GM12865 (cell line): ENCODE data around the gene PDE11A.

Experiments
- DNase-seq: peaks from one replicate; pipeline ENCODE4 v3.0.0; 2010; ENCODE audit warnings: low read depth
- H3K4me3 ChIP-seq: 2 replicates; pipeline ENCODE4 v1.5.1; 2011; ENCODE audit warnings: mild to moderate bottlenecking, low read depth, low read length, control low read depth
- TF ChIP-seq, protein P1 (sequence below): IDR thresholded peaks from 2 replicates; pipeline ENCODE4 v1.5.1; 2011; ENCODE audit warnings: low read length, control low read depth, low read depth, inconsistent platforms; ENCODE audit not compliant: insufficient read depth; ENCODE audit errors: missing control alignments

Gene PDE11A

GRCh38 chr2:177602611-177603164 is 469.9 kb downstream of the PDE11A start:
- no peak for DNase-seq
- no peak overlapping the region for H3K4me3 ChIP-seq
- TF ChIP-seq, protein P1, sequence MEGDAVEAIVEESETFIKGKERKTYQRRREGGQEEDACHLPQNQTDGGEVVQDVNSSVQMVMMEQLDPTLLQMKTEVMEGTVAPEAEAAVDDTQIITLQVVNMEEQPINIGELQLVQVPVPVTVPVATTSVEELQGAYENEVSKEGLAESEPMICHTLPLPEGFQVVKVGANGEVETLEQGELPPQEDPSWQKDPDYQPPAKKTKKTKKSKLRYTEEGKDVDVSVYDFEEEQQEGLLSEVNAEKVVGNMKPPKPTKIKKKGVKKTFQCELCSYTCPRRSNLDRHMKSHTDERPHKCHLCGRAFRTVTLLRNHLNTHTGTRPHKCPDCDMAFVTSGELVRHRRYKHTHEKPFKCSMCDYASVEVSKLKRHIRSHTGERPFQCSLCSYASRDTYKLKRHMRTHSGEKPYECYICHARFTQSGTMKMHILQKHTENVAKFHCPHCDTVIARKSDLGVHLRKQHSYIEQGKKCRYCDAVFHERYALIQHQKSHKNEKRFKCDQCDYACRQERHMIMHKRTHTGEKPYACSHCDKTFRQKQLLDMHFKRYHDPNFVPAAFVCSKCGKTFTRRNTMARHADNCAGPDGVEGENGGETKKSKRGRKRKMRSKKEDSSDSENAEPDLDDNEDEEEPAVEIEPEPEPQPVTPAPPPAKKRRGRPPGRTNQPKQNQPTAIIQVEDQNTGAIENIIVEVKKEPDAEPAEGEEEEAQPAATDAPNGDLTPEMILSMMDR, result no peak

DNA sequence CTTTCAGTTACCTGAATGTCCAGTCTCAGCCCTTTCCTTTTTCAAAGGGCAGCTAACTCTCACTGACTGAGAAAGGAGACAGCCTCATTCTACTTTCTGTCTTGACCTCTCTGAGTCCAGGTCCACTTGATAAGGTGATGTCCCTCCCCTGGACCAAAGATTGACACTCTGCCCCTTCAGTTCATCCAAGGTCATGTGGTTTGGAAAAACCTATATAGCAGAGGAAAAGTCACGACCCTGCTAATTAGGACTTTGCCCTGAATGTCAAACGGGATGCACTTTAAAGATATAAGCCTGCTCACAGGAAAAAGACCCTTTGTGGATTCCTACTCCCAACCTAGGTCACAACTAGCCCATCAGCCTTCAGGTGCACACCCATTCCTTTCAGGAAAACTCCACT is 471.7 kb downstream of the PDE11A start:
- TF ChIP-seq, protein P1, result no peak
- DNase-seq, result no peak

GRCh38 chr2:177599956-177600355 is 472.6 kb downstream of the PDE11A start:
- TF ChIP-seq, protein P1, result no peak
- no peak overlapping the region for H3K4me3 ChIP-seq
- DNase-seq, result no peak

More for the DNA sequence above, 471.7 kb downstream of the PDE11A start:
- no peak overlapping the region for H3K4me3 ChIP-seq

GRCh38 chr2:177599139-177599688 is 473.4 kb downstream of the PDE11A start:
- TF ChIP-seq, protein P1, result no peak
- DNase-seq, result no peak
- no peak overlapping the region for H3K4me3 ChIP-seq

DNA sequence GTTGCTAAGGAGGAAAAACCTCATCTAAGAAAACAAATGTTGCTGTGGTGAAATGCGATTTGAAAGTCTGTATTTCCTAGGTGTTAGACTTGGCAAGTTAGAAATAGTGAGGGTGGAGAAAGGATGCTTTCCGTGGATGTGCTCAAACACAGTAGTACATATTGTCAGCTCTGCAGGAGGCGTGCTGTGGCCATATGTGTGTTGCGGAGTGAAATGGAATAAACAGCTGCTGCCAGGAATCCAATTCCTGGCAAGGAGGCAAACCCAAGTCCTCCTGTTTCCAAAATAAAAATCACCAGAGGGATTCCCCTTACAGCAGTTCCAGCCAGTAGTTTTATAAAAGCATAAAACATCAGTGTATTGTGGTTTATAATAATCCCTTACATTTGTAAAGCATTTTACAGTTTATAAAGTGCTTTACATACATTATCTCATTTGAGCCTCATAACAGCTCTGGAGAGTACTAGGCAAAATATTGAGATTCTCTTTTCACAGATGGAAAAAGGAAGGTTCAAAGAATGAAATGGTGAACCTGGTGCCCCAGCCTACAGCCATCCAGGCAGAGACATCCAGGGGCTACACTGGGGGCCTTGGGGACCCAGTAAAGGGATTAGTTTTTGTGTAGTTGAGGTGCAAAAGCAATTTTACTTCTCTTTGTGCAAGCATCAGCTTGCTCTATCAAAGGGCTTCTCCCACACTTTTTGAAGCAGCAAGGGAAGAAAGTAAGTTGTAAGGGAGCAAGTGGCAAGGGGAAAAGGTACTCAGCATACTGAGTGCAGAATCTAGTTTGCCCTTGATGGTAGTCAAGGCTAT is 474.0 kb downstream of the PDE11A start:
- H3K4me3 ChIP-seq, result no peak overlapping the region
- TF ChIP-seq, protein P1, result no peak
- no peak for DNase-seq

GRCh38 chr2:177597759-177598158 is 474.8 kb downstream of the PDE11A start:
- DNase-seq, result no peak

More at GRCh38 chr2:177597759-177598158, 474.8 kb downstream of the PDE11A start:
- TF ChIP-seq, protein P1, result no peak
- no peak overlapping the region for H3K4me3 ChIP-seq
